Lower leg skin (tissue), 4 donors: ENCODE measurements around the gene PRAC2. TPM values are rescaled to one million over a fixed set of nuclear protein-coding genes. Genes with fewer than 3 reads are reported as not detected.

Experiments
- DNase-seq, 2 donors: peaks; one replicate each; pipeline ENCODE4 v3.0.0-alpha.2; 2019; ENCODE audit warnings: low spot score in 2 of 2
- H3K4me3 ChIP-seq: fragments of 200-600 bp; sonication (generic); 2 replicates; pipeline ENCODE4 v1.5.1; 2017; ENCODE audit warnings: mild to moderate bottlenecking, low read depth; ENCODE audit not compliant: poor library complexity, severe bottlenecking
- CTCF ChIP-seq, 3 donors: fragments of 450-650 bp; IDR thresholded peaks; one replicate each; pipeline ENCODE4 v1.5.1; 2016; ENCODE audit warnings: antibody characterized with exemption in 3 of 3, mild to moderate bottlenecking in 3 of 3, moderate library complexity in 2 of 3
- POLR2A ChIP-seq, 2 donors: fragments of 450-650 bp; IDR thresholded peaks; one replicate each; pipeline ENCODE4 v1.6.1; 2016 to 2017; ENCODE audit warnings: antibody characterized with exemption in 2 of 2, mild to moderate bottlenecking in 1 of 2, moderate library complexity in 1 of 2
- WGBS, 2 donors: methylation state at CpG; one replicate each; pipeline ENCODE4 v1.1.5; 2018; 5-methylcytosine and 5-hydroxymethylcytosine counted together
- intact Hi-C: fragments of 100-400 bp; cut with DNase I; formaldehyde crosslinking; loops from one replicate; pipeline ENCODE4 v1.15.0; 2023; ENCODE audit warnings: low total_unique reads
- total RNA-seq, 4 donors: library from RNA; depleted of rRNA; stranded (reverse); fragments of >200 nt; gene quantifications; one replicate each; pipeline ENCODE4 v1.1.0, GENCODE V29; 2016

Gene PRAC2
- total RNA-seq, 4 donors from 2014 or later: not detected

- no peak within 1 kb of the TSS for H3K4me3 ChIP-seq
- TF ChIP-seq POLR2A (IDR thresholded peaks at IDR 0.05) (no peak), CTCF (IDR thresholded peaks at IDR 0.05) (no peak)
- intact Hi-C loops: no loop called here
- no peak for DNase-seq
- WGBS, 2 donors: 18 to 25% methylated on average over 19 to 21 of the region's 21 CpGs
Observed at GRCh38 chr17:48722201-48722907, 631 bp upstream of the PRAC2 start, which contains the start of gene PRAC1. PRAC1 (minus strand) TSS chr17:48722518; CDS start chr17:48722392, 126 bp downstream.

- TF ChIP-seq POLR2A (IDR thresholded peaks at IDR 0.05) (no peak), CTCF (IDR thresholded peaks at IDR 0.05) (no peak)
- 11 to 17% methylated on average over 42 of the region's 42 CpGs for WGBS, 2 donors
- intact Hi-C loops: no loop called here
- peak in 1 of 2 donors; percentile 92 for DNase-seq
- H3K4me3 ChIP-seq: no peak overlapping the region
Observed at GRCh38 chr17:48723423-48724250, 652 bp downstream of the PRAC2 start.

GRCh38 chr17:48724251-48725003, 1.4 kb downstream of the PRAC2 start:
- intact Hi-C loops: no loop called here
- DNase-seq: peak; percentile 72 to 97
- WGBS, 2 donors: 10 to 13% methylated on average over 32 of the region's 32 CpGs
- TF ChIP-seq CTCF (IDR thresholded peaks at IDR 0.05) (no peak), POLR2A (IDR thresholded peaks at IDR 0.05) (no peak)
- no peak overlapping the region for H3K4me3 ChIP-seq

- intact Hi-C loops: no loop called here
- 4 to 9% methylated on average over 16 of the region's 16 CpGs for WGBS, 2 donors
- no peak for DNase-seq
- no peak for TF ChIP-seq POLR2A (IDR thresholded peaks at IDR 0.05)
- no peak for TF ChIP-seq CTCF (IDR thresholded peaks at IDR 0.05)
- no peak overlapping the region for H3K4me3 ChIP-seq
Observed at GRCh38 chr17:48725004-48725287, 2.0 kb downstream of the PRAC2 start.

GRCh38 chr17:48725288-48726064, 2.5 kb downstream of the PRAC2 start:
- intact Hi-C loops: no loop called here

More at GRCh38 chr17:48725288-48726064, 2.5 kb downstream of the PRAC2 start:
- TF ChIP-seq POLR2A (IDR thresholded peaks at IDR 0.05): no peak
- no peak for TF ChIP-seq CTCF (IDR thresholded peaks at IDR 0.05)
- WGBS, 2 donors: 7 to 32% methylated on average over 26 to 33 of the region's 38 CpGs
- no peak overlapping the region for H3K4me3 ChIP-seq
- DNase-seq: peak in 1 of 2 donors; percentile 85
